Fibroblast of lung (primary cell): ENCODE measurements around the gene PGAM5. TPM values are rescaled to one million over a fixed set of nuclear protein-coding genes. Genes with fewer than 3 reads are reported as not detected.

Experiments used
- DNase-seq, 2 donors: peaks; one replicate each; pipeline versions ENCODE4 v3.0.0 to v3.0.0-alpha.2; 2010; ENCODE audit warnings: low read depth in 2 of 2
- H2AFZ ChIP-seq: 2 replicates; pipeline ENCODE4 v1.5.1; 2012; ENCODE audit warnings: low read length, control low read depth, inconsistent platforms
- H3K27ac ChIP-seq: 2 replicates; pipeline ENCODE4 v1.5.1; 2011; ENCODE audit warnings: low read length, control low read depth; ENCODE audit not compliant: insufficient read depth
- H3K27me3 ChIP-seq: 2 replicates; pipeline ENCODE4 v1.5.1; 2011; ENCODE audit warnings: mild to moderate bottlenecking, low read length; ENCODE audit not compliant: control insufficient read depth, insufficient read depth
- H3K36me3 ChIP-seq: 2 replicates; pipeline ENCODE4 v1.5.1; 2011; ENCODE audit warnings: low read length; ENCODE audit not compliant: control insufficient read depth, insufficient read depth
- H3K4me1 ChIP-seq: 2 replicates; pipeline ENCODE4 v1.5.1; 2011; ENCODE audit warnings: low read length; ENCODE audit not compliant: control insufficient read depth, insufficient read depth; ENCODE audit errors: extremely low read depth
- H3K4me2 ChIP-seq: 2 replicates; pipeline ENCODE4 v1.5.1; 2011; ENCODE audit warnings: low read length, control low read depth; ENCODE audit not compliant: insufficient read depth; ENCODE audit errors: extremely low read depth
- H3K4me3 ChIP-seq, 4 experiments: fragments of 200-600 bp in 1 of 4; sonication (generic) in 1 of 4; replicated peaks in 1 of 4; 2 replicates each; pipeline ENCODE4 v1.5.1; 2011 to 2016; ENCODE audit warnings: low read length in 4 of 4, low read depth in 3 of 4, mild to moderate bottlenecking in 3 of 4, control low read depth in 2 of 4, inconsistent platforms in 1 of 4, mixed read lengths in 1 of 4; ENCODE audit not compliant: insufficient read depth in 1 of 4; ENCODE audit errors: control extremely low read depth in 1 of 4
- H3K79me2 ChIP-seq: 2 replicates; pipeline ENCODE4 v1.5.1; 2012; ENCODE audit warnings: mild to moderate bottlenecking, low read length, inconsistent platforms; ENCODE audit not compliant: control insufficient read depth, insufficient read depth
- H3K9ac ChIP-seq: 2 replicates; pipeline ENCODE4 v1.5.1; 2011; ENCODE audit warnings: mild to moderate bottlenecking, low read length, control low read depth; ENCODE audit not compliant: insufficient read depth
- H3K9me3 ChIP-seq: 2 replicates; pipeline ENCODE4 v1.5.1; 2012; ENCODE audit warnings: low read depth, low read length; ENCODE audit not compliant: control insufficient read depth, insufficient read depth
- H4K20me1 ChIP-seq: 2 replicates; pipeline ENCODE4 v1.5.1; 2011; ENCODE audit warnings: low read length; ENCODE audit not compliant: control insufficient read depth, insufficient read depth; ENCODE audit errors: extremely low read depth
- EZH2 ChIP-seq: IDR thresholded peaks from 2 replicates; pipeline ENCODE4 v1.5.1; 2012; ENCODE audit warnings: low read length, control low read depth, mild to moderate bottlenecking; ENCODE audit errors: missing control alignments
- polyA plus RNA-seq, 2 donors: library from polyadenylated mRNA; depleted of rRNA in 1 of 2; stranded (reverse) in 1 of 2; unstranded in 1 of 2; fragments of >200 nt; gene quantifications; 2 replicates each; pipeline ENCODE4 v1.2.1, GENCODE V29; 2011 to 2012; ENCODE audit warnings: missing spikeins in 1 of 2
- total RNA-seq: library from RNA; depleted of rRNA; stranded (reverse); fragments of >200 nt; gene quantifications from 2 replicates; pipeline ENCODE4 v1.2.1, GENCODE V29; 2014
- TF ChIP-seq, protein P1 (sequence below), 2 donors: IDR thresholded peaks in 1 of 2; conservative IDR thresholded peaks in 1 of 2; 1 replicate in 1 of 2; 2 replicates in 1 of 2; pipeline ENCODE4 v1.5.1; 2011 to 2012; ENCODE audit warnings: low read length in 2 of 2, control low read depth in 1 of 2, inconsistent platforms in 1 of 2, low read depth in 1 of 2, mild to moderate bottlenecking in 1 of 2

Gene PGAM5
- total and polyA plus RNA-seq, 2 donors (not counting 1 experiment from before 2014, with no cell fraction given): 9.8 to 27.1 TPM

DNA sequence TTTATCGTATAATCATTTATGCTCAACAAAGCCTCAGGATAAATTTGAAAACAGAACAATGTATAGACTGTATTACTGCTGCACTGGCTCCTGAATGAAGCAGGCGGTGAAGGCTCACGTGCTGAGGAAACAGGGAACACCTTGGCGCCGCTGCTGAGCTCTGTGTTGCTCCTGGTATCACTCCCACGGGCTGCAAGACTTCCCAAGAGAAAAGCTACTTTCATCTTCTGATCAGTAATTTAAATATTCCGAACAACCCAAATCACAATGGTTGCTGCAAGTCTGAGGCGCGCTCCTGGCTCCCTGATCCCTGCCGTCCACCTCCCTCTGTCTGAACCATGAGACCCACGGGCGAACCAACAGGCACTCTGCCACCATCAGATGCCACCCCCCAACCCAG lies 15.7 kb downstream of the PGAM5 start:
- H3K27ac ChIP-seq: no peak overlapping the region
- H3K79me2 ChIP-seq: peaks cover 15% of the 10 kb centered on the region
- H3K36me3 ChIP-seq: peaks cover 42% of the 10 kb centered on the region
- no peak overlapping the region for H3K9ac ChIP-seq
- no peaks in the 10 kb centered on the region for H3K9me3 ChIP-seq
- DNase-seq: no peak
- H3K4me3 ChIP-seq: no peak overlapping the region
- no peaks in the 10 kb centered on the region for H3K27me3 ChIP-seq
- H3K4me1 ChIP-seq: no peaks in the 10 kb centered on the region
- TF ChIP-seq EZH2: no peak
- TF ChIP-seq, protein P1, sequence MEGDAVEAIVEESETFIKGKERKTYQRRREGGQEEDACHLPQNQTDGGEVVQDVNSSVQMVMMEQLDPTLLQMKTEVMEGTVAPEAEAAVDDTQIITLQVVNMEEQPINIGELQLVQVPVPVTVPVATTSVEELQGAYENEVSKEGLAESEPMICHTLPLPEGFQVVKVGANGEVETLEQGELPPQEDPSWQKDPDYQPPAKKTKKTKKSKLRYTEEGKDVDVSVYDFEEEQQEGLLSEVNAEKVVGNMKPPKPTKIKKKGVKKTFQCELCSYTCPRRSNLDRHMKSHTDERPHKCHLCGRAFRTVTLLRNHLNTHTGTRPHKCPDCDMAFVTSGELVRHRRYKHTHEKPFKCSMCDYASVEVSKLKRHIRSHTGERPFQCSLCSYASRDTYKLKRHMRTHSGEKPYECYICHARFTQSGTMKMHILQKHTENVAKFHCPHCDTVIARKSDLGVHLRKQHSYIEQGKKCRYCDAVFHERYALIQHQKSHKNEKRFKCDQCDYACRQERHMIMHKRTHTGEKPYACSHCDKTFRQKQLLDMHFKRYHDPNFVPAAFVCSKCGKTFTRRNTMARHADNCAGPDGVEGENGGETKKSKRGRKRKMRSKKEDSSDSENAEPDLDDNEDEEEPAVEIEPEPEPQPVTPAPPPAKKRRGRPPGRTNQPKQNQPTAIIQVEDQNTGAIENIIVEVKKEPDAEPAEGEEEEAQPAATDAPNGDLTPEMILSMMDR (conservative IDR thresholded peaks at IDR 0.05 in 1 of 2, IDR thresholded peaks at IDR 0.05 in 1 of 2; ENCODE audit: low read depth in 1 of 2, low read length in 2 of 2): no peak
- no peak overlapping the region for H3K4me2 ChIP-seq
- H2AFZ ChIP-seq: no peak overlapping the region
- H4K20me1 ChIP-seq: no peaks in the 10 kb centered on the region

DNA sequence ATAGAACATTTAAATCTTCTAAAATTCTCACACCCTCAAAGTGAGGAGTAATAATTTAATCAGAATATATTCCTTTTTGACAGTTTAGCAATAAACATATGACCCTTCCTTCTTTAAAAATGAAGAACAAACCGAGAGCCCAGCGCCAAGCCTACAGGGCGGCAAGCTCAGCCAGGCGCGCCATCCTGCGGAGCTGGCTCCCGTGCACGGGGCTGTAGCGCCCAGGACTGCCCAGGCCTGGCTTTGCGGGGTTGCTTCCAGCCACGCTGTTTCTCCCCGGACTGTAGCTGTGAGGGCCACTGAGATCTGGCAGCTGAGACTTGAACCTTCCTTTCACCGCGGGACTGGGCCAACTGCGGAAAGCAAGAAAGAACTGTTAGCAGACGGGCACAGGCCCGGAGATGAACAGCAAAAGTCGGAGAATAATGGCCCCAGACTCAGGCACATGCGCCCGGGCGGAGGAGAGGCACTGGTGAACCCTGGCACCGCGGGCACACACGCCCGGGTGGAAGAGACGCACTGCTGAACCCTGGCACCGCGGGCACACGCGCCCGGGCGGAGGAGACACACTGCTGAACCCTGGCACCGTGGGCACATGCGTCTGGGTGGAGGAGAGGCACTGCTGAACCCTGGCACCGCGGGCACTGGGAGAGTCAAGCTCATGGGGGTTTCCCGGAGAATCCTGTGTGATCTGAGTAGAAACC lies 16.6 kb downstream of the PGAM5 start:
- TF ChIP-seq, protein P1 (conservative IDR thresholded peaks at IDR 0.05 in 1 of 2, IDR thresholded peaks at IDR 0.05 in 1 of 2; ENCODE audit: low read depth in 1 of 2, low read length in 2 of 2): no peak
- no peak for TF ChIP-seq EZH2
- Histone ChIP-seq H3K79me2 (peaks cover 15% of the 10 kb centered on the region), H3K36me3 (peaks cover 42% of the 10 kb centered on the region)

DNA sequence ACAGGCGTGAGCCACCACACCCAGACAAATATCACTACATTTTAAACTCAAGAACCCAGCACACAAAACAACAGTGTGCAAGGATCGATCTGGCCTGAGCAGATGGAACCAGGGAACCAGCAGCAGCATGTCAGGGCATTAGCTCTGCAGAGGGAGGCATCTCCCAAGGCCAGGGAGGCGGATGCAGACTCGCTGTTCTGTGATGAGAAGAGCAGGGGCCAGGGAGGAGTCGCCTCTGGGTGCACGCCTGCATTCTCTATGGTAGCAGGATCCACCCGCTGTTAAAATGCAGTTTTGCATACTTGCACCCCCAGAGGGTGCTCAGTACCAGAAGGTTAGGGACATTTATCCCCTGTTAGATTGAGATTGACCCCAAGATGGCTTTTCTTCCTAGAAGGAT lies 17.9 kb downstream of the PGAM5 start:
- no peak overlapping the region for H2AFZ ChIP-seq
- peaks cover 44% of the 10 kb centered on the region for H3K36me3 ChIP-seq
- no peaks in the 10 kb centered on the region for H4K20me1 ChIP-seq
- no peak overlapping the region for H3K27ac ChIP-seq
- H3K4me1 ChIP-seq: no peaks in the 10 kb centered on the region
- H3K4me3 ChIP-seq: no peak overlapping the region
- H3K9ac ChIP-seq: no peak overlapping the region
- no peaks in the 10 kb centered on the region for H3K9me3 ChIP-seq
- no peaks in the 10 kb centered on the region for H3K27me3 ChIP-seq
- DNase-seq: no peak
- H3K79me2 ChIP-seq: peaks cover 10% of the 10 kb centered on the region
- no peak overlapping the region for H3K4me2 ChIP-seq
- no peak for TF ChIP-seq EZH2
- TF ChIP-seq, protein P1 (conservative IDR thresholded peaks at IDR 0.05 in 1 of 2, IDR thresholded peaks at IDR 0.05 in 1 of 2; ENCODE audit: low read depth in 1 of 2, low read length in 2 of 2): no peak

More for the DNA sequence above, 16.6 kb downstream of the PGAM5 start:
- H2AFZ ChIP-seq: no peak overlapping the region
- H3K4me2 ChIP-seq: no peak overlapping the region
- no peaks in the 10 kb centered on the region for H3K4me1 ChIP-seq
- no peak overlapping the region for H3K9ac ChIP-seq
- H3K4me3 ChIP-seq: no peak overlapping the region
- no peak for DNase-seq
- no peak overlapping the region for H3K27ac ChIP-seq
- no peaks in the 10 kb centered on the region for H3K9me3 ChIP-seq
- H4K20me1 ChIP-seq: no peaks in the 10 kb centered on the region
- H3K27me3 ChIP-seq: no peaks in the 10 kb centered on the region
